ENCODE measurements around the gene TXNDC2. TPM values are rescaled to one million over a fixed set of nuclear protein-coding genes. Genes with fewer than 3 reads are reported as not detected.

Gene TXNDC2
- polyA plus RNA-seq, 4 donors = 0.08 to 0.17 (median 0.10) TPM

GRCh38 chr18:9927392-9928063 is 41.8 kb downstream of the TXNDC2 start:
- DNase-seq (ENCODE audit: low read depth in 4 of 4, low spot score in 2 of 4) = no peak

GRCh38 chr18:9928646-9929259 is 43.0 kb downstream of the TXNDC2 start:
- DNase-seq (ENCODE audit: low read depth in 4 of 4, low spot score in 2 of 4) = no peak

- DNase-seq (ENCODE audit: low read depth in 4 of 4, low spot score in 2 of 4) = no peak
These were observed 44.6 kb downstream of the TXNDC2 start for GRCh38 chr18:9930299-9930884.

DNA sequence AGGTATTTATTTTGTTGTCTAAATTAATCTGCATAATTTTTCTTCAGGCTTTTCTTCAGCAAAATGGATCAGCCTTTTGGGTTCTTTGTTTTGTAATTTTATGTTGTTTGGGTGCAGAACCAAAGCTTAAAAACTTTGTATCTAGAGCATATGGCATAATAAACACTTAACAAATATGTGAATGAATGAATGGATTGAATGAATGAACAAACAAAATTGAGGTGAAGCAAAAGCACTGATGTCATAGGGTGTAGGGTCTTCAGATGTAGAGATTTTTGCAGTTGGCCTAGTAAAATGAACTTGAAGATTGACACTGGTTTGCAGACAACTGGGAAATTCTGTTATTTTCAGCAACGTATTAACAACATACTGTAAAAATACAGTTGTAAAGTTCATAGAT is 45.4 kb downstream of the TXNDC2 start:
- DNase-seq (ENCODE audit: low read depth in 4 of 4, low spot score in 2 of 4) = no peak

- no peak for DNase-seq (ENCODE audit: low read depth in 4 of 4, low spot score in 2 of 4)
These were observed 45.9 kb downstream of the TXNDC2 start for GRCh38 chr18:9931678-9932077.

- DNase-seq (ENCODE audit: low read depth in 4 of 4, low spot score in 2 of 4) = no peak
These were observed 48.1 kb downstream of the TXNDC2 start for GRCh38 chr18:9933865-9934264.

DNA sequence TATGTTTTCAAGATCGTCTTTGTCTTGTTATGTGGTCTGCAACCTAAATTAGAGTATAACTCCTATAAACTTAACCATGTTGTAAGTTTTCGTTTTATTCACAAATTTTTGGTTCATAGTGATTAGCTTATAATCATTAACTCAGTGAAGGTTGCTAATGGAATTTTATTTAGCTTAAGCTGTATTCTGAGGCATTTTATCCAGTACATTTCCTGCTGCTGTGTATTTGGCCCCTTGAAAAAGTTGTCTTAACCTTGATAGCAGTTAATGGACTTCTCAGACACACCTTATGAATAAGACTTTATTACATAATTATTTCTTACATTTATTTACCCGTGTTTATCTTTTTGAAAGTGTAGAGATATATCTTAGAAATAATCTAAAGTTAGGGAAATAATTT is 48.5 kb downstream of the TXNDC2 start:
- DNase-seq (ENCODE audit: low read depth in 4 of 4, low spot score in 2 of 4) = no peak

Other genes with a start within 250 kb of the TXNDC2 start
- gene RAB31, start 177.7 kb upstream of the TXNDC2 start, polyA plus RNA-seq (ENCODE audit: insufficient read length in 4 of 4) = 10 to 100 TPM; 26.1 to 32.5 (median 29.7) TPM
- 100 to 1,000 TPM; 204 to 277 (median 223) TPM for gene VAPA, start 28.0 kb downstream of the TXNDC2 start, polyA plus RNA-seq (ENCODE audit: insufficient read length in 4 of 4)